ENCODE measurements around the gene KIF7.

The KIF7 gene

DNA sequence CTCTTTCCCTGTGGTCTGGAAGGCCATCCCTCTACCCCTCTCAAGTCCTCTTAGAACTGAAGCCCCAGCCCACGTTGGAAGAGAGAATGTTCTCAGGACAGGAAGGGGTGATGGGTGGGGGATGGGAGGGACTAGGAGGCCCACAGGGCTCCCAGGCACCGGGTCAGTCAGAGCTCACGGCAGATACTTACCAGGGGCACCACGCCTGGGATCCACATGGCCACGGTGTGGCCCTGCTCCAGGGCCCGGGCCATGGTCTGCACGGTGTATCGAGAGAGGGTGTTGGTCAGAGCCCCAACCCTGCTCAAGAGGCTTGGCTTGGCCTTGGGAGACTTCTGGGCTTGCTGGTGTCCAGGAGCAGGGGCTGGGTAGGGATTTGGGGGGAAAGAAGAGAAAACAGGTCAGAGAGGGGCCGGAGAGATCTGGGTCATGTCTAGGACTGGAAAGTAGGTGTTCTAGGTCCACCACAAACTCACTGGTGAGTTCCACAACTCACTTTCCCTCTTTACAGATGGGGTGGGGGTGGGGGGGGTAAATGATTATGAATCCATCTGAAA lies 14.1 kb upstream of the KIF7 start:
- TF ChIP-seq, protein P1, sequence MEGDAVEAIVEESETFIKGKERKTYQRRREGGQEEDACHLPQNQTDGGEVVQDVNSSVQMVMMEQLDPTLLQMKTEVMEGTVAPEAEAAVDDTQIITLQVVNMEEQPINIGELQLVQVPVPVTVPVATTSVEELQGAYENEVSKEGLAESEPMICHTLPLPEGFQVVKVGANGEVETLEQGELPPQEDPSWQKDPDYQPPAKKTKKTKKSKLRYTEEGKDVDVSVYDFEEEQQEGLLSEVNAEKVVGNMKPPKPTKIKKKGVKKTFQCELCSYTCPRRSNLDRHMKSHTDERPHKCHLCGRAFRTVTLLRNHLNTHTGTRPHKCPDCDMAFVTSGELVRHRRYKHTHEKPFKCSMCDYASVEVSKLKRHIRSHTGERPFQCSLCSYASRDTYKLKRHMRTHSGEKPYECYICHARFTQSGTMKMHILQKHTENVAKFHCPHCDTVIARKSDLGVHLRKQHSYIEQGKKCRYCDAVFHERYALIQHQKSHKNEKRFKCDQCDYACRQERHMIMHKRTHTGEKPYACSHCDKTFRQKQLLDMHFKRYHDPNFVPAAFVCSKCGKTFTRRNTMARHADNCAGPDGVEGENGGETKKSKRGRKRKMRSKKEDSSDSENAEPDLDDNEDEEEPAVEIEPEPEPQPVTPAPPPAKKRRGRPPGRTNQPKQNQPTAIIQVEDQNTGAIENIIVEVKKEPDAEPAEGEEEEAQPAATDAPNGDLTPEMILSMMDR (IDR thresholded peaks at IDR 0.05; ENCODE audit: borderline replicate concordance, insufficient read depth, low read depth, low read length) = no peak

DNA sequence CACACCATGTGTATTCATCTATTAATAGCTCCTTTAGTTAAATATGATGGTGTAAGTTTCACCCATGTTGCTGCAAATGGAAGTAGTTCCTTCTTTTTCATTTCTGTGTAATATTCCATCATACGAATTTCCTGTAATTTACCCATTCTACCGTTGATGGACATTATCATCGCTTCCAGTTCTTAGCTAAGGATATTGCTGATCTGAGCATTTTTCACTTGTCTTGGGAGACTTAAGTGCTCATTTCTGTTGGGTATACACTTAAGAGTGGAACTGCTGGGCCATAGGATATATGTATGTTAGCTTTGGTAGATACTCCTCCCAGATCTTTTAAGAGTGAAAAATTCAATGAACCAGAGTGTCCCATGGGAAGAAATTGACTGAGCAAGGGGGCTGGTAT lies 12.9 kb upstream of the KIF7 start:
- no peak overlapping the region for H3K4me3 ChIP-seq (ENCODE audit: low read depth, low read length)
- TF ChIP-seq, protein P1 (IDR thresholded peaks at IDR 0.05; ENCODE audit: borderline replicate concordance, insufficient read depth, low read depth, low read length) = no peak

More for the DNA sequence above, 14.1 kb upstream of the KIF7 start:
- no peak overlapping the region for H3K4me3 ChIP-seq (ENCODE audit: low read depth, low read length)

DNA sequence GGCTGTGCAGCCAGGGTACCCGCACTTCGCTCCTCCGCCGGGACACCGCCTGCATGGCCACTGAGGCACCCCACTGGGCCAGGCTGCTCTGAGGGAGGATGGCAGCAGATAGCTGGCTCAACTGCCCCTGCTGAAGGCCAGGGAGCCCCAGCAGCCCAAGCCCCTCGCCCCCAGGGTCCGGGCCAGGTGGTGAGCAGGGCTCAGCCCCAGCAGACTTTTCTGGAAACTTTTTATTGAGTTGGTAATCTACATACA lies 12.4 kb upstream of the KIF7 start:
- H3K4me3 ChIP-seq (ENCODE audit: low read depth, low read length) = no peak overlapping the region
- TF ChIP-seq, protein P1 (IDR thresholded peaks at IDR 0.05; ENCODE audit: borderline replicate concordance, insufficient read depth, low read depth, low read length) = no peak

DNA sequence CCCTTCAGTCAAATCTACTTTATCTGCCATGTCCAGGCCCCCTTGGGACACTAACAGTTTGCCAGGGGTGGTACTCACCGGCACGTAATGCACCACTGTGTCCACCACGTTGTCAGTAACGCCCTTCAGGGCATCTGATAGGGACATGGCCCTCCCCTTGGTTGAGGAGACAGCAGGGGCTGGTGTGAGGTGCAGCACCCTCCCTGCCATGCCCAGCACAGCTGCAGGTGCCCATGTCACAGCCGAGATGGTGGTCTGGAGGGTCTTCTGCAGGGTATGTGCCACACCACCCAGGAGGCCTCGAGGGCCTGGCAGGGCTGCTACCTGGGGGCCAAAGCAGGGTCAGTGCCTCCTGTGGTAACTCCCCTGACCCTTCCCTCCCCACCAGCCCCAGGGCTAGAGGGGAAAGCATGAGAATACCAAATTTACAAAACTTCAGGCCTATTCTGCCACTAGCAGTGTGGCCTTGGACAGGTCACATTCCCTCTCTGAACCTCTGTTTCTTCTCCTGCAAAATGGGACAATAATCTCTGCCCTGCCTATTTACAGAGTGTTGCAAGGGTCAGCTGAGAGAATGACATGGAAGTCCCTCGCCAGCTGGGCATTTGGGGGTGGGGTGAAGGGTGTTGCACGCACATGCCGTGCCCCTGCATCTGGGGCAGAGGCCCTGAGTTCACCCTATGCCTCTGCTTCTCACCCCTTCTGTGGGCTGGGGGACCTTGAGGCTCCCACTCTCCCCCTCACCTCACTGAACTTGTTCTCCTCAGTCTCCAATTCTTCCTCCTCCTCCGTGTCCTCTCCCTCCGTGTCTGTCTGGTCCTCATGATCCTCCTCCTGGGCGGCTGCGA lies 11.8 kb upstream of the KIF7 start:
- H3K4me3 ChIP-seq (ENCODE audit: low read depth, low read length) = no peak overlapping the region
- TF ChIP-seq, protein P1 (IDR thresholded peaks at IDR 0.05; ENCODE audit: borderline replicate concordance, insufficient read depth, low read depth, low read length) = no peak

DNA sequence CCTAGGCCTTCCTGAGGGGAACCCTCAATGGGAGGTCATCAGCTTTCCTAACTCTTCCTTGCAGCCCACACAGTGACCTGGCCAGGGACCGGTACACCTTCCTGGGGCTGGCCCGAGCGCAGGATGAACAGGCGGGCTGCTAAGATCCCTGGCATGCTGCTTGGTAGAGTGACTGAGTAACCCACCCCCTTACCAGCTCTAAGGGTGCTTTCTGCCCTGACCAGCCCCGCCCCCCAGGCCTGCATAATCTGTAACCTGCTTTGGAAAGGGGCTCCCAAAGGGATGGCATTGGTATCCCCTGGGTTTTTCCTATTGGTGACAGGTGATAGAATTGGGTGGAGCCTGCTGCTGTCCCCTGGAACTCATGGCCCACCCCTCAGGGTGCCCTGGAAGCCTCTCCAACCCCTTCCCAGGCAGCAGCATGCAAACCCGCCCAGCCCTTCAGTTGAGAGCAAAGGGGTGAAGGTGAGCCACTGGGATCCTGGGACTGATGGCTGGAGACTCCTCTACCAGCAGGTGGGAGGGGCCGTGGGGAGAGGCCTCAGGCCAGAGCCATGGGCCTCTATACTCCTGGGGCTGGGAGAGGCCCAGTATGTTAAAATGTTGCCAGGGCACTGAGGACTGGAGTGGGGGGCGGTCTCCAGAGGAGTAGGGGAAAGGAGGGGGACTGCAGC lies 11.1 kb upstream of the KIF7 start:
- no peak overlapping the region for H3K4me3 ChIP-seq (ENCODE audit: low read depth, low read length)
- TF ChIP-seq, protein P1 (IDR thresholded peaks at IDR 0.05; ENCODE audit: borderline replicate concordance, insufficient read depth, low read depth, low read length) = no peak

DNA sequence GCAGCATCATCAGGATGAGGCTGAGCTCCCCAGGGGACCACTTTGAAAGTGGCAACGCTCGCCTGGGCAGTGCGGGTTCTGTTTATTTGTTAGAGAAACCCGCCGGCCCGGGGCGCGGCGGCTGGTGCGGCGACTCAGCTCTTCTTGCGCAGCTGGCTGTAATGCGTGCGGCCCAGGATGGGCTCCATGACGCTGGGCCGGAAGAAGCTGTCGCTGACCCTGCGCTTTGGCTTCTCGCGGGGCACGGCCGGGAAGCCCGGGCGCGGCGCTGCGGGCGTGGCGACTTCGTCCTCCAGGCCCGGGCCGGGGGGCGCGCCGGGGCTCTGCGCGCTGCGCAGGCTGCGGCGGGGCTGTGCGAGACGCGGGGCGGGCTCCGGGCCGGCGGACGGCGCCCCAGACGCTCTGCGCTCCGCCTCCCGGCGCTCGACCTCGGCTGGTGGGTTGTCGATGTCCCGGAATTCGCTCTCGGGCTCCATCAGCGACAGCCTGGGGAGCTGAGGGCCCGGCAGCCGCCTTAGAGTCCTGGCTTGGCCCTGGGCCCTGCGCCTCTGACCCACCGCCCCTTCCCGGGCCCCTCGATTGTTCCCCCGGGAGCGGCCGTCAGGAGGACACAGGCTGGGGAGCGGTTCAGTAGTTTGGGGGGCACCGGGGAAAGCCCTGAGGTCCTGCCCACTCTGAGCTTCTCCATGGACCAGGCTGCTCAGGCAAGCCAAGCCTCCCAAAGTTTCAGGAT lies 10.3 kb upstream of the KIF7 start:
- no peak overlapping the region for H3K4me3 ChIP-seq (ENCODE audit: low read depth, low read length)
- TF ChIP-seq, protein P1 (IDR thresholded peaks at IDR 0.05; ENCODE audit: borderline replicate concordance, insufficient read depth, low read depth, low read length) = no peak

Data from GM12875 (cell line).